Parathyroid adenoma (tissue), 2 donors: ENCODE results near the gene DNAH2.

Experiments
- H2AFZ ChIP-seq: fragments of 300-600 bp; sonication (generic); one replicate; pipeline ENCODE4 v1.7.0; 2017; ENCODE audit warnings: antibody characterized with exemption, mild to moderate bottlenecking
- H3K27ac ChIP-seq: fragments of 300-600 bp; sonication (generic); one replicate; pipeline ENCODE4 v1.7.0; 2017
- H3K27me3 ChIP-seq: fragments of 300-600 bp; sonication (generic); one replicate; pipeline ENCODE4 v1.7.0; 2017; ENCODE audit warnings: low read length; ENCODE audit not compliant: control insufficient read depth, insufficient read depth
- H3K36me3 ChIP-seq: fragments of 300-600 bp; sonication (generic); one replicate; pipeline ENCODE4 v1.7.0; 2017; ENCODE audit warnings: low read length; ENCODE audit not compliant: control insufficient read depth, insufficient read depth
- H3K4me1 ChIP-seq: fragments of 300-600 bp; sonication (generic); one replicate; pipeline ENCODE4 v1.7.0; 2017; ENCODE audit warnings: control low read depth
- H3K4me2 ChIP-seq: fragments of 300-600 bp; sonication (generic); one replicate; pipeline ENCODE4 v1.7.0; 2017; ENCODE audit warnings: low read length
- H3K4me3 ChIP-seq: fragments of 300-600 bp; sonication (generic); one replicate; pipeline ENCODE4 v1.7.0; 2017; ENCODE audit warnings: low read depth, low read length
- H3K79me2 ChIP-seq: fragments of 300-600 bp; sonication (generic); one replicate; pipeline ENCODE4 v1.7.0; 2017; ENCODE audit warnings: control low read depth
- H3K9ac ChIP-seq: fragments of 300-600 bp; sonication (generic); one replicate; pipeline ENCODE4 v1.7.0; 2017; ENCODE audit warnings: mild to moderate bottlenecking
- H3K9me3 ChIP-seq: fragments of 300-600 bp; sonication (generic); one replicate; pipeline ENCODE4 v1.7.0; 2017; ENCODE audit warnings: low read length; ENCODE audit not compliant: control insufficient read depth
- TF ChIP-seq, protein P1 (sequence below): fragments of 300-600 bp; sonication (generic); IDR thresholded peaks from one replicate; pipeline ENCODE4 v1.7.0; 2017; ENCODE audit warnings: antibody characterized with exemption, mild to moderate bottlenecking
- donor health status: primary hyperparathyroidism.

The DNAH2 gene

GRCh38 chr17:7686222-7687071 lies 31.1 kb upstream of the DNAH2 start:
- Histone ChIP-seq H2AFZ (peak overlapping the region; percentile 89), H3K4me3 (peak overlapping the region; percentile 100), H3K4me1 (peaks cover 5% of the 10 kb centered on the region), H3K27me3 (no peaks in the 10 kb centered on the region), H3K4me2 (peak overlapping the region; percentile 94), H3K9me3 (no peaks in the 10 kb centered on the region), H3K36me3 (no peaks in the 10 kb centered on the region), H3K27ac (peak overlapping the region; percentile 99), H3K9ac (peak overlapping the region; percentile 64), H3K79me2 (peaks cover 25% of the 10 kb centered on the region)
- TF ChIP-seq, protein P1, sequence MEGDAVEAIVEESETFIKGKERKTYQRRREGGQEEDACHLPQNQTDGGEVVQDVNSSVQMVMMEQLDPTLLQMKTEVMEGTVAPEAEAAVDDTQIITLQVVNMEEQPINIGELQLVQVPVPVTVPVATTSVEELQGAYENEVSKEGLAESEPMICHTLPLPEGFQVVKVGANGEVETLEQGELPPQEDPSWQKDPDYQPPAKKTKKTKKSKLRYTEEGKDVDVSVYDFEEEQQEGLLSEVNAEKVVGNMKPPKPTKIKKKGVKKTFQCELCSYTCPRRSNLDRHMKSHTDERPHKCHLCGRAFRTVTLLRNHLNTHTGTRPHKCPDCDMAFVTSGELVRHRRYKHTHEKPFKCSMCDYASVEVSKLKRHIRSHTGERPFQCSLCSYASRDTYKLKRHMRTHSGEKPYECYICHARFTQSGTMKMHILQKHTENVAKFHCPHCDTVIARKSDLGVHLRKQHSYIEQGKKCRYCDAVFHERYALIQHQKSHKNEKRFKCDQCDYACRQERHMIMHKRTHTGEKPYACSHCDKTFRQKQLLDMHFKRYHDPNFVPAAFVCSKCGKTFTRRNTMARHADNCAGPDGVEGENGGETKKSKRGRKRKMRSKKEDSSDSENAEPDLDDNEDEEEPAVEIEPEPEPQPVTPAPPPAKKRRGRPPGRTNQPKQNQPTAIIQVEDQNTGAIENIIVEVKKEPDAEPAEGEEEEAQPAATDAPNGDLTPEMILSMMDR, result no peak

- Histone ChIP-seq H3K27me3 (no peaks in the 10 kb centered on the region), H2AFZ (peak within 1 kb of the TSS; percentile 89), H3K4me2 (peak within 1 kb of the TSS; percentile 94), H3K79me2 (peaks cover 23% of the 10 kb centered on the region), H3K9ac (peak within 1 kb of the TSS; percentile 64), H3K27ac (peak within 1 kb of the TSS; percentile 99), H3K9me3 (no peaks in the 10 kb centered on the region), H3K36me3 (no peaks in the 10 kb centered on the region), H3K4me1 (peaks cover 5% of the 10 kb centered on the region), H3K4me3 (peak within 1 kb of the TSS; percentile 100)
- TF ChIP-seq, protein P1, result no peak
Measured at GRCh38 chr17:7687072-7687907, 30.3 kb upstream of the DNAH2 start, which contains the start of gene TP53. TP53 (minus strand) TSS chr17:7687490; CDS start chr17:7676594, 10,896 bp downstream.

GRCh38 chr17:7687908-7688807 lies 29.4 kb upstream of the DNAH2 start, which contains the start of gene WRAP53:
WRAP53 (plus strand) TSS chr17:7688477; CDS start chr17:7688649, 172 bp downstream.
- Histone ChIP-seq H3K4me3 (peak within 1 kb of the TSS; percentile 100), H2AFZ (peak within 1 kb of the TSS; percentile 89)
- TF ChIP-seq, protein P1, result peak; percentile 100

GRCh38 chr17:7688808-7689316 lies 28.7 kb upstream of the DNAH2 start:
- H2AFZ ChIP-seq, result peak overlapping the region; percentile 82
- no peaks in the 10 kb centered on the region for H3K9me3 ChIP-seq
- peaks cover 11% of the 10 kb centered on the region for H3K79me2 ChIP-seq
- no peaks in the 10 kb centered on the region for H3K36me3 ChIP-seq
- H3K4me3 ChIP-seq, result peak overlapping the region; percentile 100
- peaks cover 5% of the 10 kb centered on the region for H3K4me1 ChIP-seq
- H3K4me2 ChIP-seq, result peak overlapping the region; percentile 94
- TF ChIP-seq, protein P1, result no peak
- peak overlapping the region; percentile 33 for H3K27ac ChIP-seq
- H3K9ac ChIP-seq, result no peak overlapping the region
- H3K27me3 ChIP-seq, result no peaks in the 10 kb centered on the region

More at GRCh38 chr17:7687908-7688807, 29.4 kb upstream of the DNAH2 start, which contains the start of gene WRAP53:
- peaks cover 5% of the 10 kb centered on the region for H3K4me1 ChIP-seq
- no peaks in the 10 kb centered on the region for H3K9me3 ChIP-seq
- H3K27ac ChIP-seq, result peak within 1 kb of the TSS; percentile 99
- no peaks in the 10 kb centered on the region for H3K36me3 ChIP-seq
- H3K27me3 ChIP-seq, result no peaks in the 10 kb centered on the region
- peak within 1 kb of the TSS; percentile 94 for H3K4me2 ChIP-seq
- H3K79me2 ChIP-seq, result peaks cover 18% of the 10 kb centered on the region
- peak within 1 kb of the TSS; percentile 64 for H3K9ac ChIP-seq
